Left kidney (tissue), 8 donors: ENCODE data around the gene BTNL3. TPM values are rescaled to one million over a fixed set of nuclear protein-coding genes. Genes with fewer than 3 reads are reported as not detected.
"Not testable (repeated sequence)": the region's sequence is repeated elsewhere in the genome, so short reads cannot be mapped to it uniquely, and the experiment has no call there.

Experiments
- DNase-seq: peaks from one replicate; pipeline ENCODE4 v3.0.0-alpha.2; 2013
- long read RNA-seq, 8 donors: transcript quantifications; one replicate each; lab custom pipeline, GENCODE V29; 2026
- polyA plus RNA-seq: library from polyadenylated mRNA; unstranded; fragments of 120-200 nt; gene quantifications from one replicate; pipeline ENCODE4 v1.2.1, GENCODE V29; 2013; ENCODE audit not compliant: insufficient read length

The BTNL3 gene, protein sequence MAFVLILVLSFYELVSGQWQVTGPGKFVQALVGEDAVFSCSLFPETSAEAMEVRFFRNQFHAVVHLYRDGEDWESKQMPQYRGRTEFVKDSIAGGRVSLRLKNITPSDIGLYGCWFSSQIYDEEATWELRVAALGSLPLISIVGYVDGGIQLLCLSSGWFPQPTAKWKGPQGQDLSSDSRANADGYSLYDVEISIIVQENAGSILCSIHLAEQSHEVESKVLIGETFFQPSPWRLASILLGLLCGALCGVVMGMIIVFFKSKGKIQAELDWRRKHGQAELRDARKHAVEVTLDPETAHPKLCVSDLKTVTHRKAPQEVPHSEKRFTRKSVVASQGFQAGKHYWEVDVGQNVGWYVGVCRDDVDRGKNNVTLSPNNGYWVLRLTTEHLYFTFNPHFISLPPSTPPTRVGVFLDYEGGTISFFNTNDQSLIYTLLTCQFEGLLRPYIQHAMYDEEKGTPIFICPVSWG
- not detected for polyA plus RNA-seq
- long read RNA-seq, donor 1, result 0 reads
- long read RNA-seq, donor 2, result 0 reads
- long read RNA-seq, donor 3, result 0 reads
- long read RNA-seq, donor 4, result 0 reads
- long read RNA-seq, donor 5, result 0 reads
- long read RNA-seq, donor 6, result 0 reads
- long read RNA-seq, donor 7, result 0 reads
- long read RNA-seq, donor 8, result 0 reads

- no peak for DNase-seq
These were observed at the start of gene BTNL3 for GRCh38 chr5:180988592-180988991. BTNL3 (plus strand) TSS chr5:180988846; CDS start chr5:180989029, 183 bp downstream.

DNA sequence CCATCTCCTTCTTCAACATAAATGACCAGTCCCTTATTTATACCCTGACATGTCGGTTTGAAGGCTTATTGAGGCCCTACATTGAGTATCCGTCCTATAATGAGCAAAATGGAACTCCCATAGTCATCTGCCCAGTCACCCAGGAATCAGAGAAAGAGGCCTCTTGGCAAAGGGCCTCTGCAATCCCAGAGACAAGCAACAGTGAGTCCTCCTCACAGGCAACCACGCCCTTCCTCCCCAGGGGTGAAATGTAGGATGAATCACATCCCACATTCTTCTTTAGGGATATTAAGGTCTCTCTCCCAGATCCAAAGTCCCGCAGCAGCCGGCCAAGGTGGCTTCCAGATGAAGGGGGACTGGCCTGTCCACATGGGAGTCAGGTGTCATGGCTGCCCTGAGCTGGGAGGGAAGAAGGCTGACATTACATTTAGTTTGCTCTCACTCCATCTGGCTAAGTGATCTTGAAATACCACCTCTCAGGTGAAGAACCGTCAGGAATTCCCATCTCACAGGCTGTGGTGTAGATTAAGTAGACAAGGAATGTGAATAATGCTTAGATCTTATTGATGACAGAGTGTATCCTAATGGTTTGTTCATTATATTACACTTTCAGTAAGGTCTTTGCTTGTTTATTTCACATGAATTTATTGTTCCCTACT is 38.2 kb upstream of the BTNL3 start:
- DNase-seq, result no peak

GRCh38 chr5:180959661-180960060 is 29.0 kb upstream of the BTNL3 start:
- no peak for DNase-seq

- DNase-seq, result no peak
These were observed 28.4 kb upstream of the BTNL3 start for GRCh38 chr5:180960209-180960608.

DNA sequence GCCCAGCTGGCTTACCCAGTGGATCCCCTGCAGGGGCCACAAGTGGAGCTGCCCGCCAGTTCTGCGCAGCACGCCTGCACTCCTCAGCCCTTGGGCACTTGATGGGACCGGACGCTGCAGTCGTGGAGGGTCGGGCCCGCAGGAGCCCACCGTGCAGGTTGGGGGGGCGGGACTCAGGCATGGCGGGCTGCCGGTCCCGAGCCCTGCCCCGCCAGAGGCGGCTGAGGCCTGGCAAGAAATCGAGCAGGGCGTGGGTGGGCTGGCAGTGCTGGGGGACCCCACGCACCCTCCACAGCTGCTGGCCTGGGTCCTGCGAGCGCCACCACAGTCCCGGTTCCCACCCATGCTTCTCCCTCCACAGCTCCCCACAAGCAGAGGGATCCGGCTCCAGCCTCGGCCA is 19.2 kb upstream of the BTNL3 start:
- no peak for DNase-seq

DNA sequence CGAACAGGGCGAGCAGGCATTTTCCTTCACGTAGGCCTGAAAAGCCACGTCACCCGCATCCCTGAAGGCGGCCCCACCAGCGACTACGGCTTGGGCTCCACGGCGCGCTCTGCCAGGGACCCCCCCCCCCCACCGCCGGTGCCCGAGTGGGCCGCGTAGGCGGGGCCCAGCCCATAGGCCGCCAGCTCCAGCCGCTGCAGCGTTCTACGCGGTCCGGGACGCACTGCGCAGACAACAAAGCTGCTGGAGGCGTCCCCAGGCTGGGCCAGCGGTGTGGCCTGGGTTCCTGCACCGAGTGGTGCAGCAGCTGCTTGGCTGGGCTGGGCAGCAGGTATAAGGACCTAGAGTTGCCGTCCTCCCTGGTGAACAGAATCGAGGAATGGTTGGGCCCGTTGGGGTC is 18.3 kb upstream of the BTNL3 start:
- DNase-seq, result no peak

- DNase-seq, result no peak
These were observed 17.8 kb upstream of the BTNL3 start for GRCh38 chr5:180970875-180971274.

DNA sequence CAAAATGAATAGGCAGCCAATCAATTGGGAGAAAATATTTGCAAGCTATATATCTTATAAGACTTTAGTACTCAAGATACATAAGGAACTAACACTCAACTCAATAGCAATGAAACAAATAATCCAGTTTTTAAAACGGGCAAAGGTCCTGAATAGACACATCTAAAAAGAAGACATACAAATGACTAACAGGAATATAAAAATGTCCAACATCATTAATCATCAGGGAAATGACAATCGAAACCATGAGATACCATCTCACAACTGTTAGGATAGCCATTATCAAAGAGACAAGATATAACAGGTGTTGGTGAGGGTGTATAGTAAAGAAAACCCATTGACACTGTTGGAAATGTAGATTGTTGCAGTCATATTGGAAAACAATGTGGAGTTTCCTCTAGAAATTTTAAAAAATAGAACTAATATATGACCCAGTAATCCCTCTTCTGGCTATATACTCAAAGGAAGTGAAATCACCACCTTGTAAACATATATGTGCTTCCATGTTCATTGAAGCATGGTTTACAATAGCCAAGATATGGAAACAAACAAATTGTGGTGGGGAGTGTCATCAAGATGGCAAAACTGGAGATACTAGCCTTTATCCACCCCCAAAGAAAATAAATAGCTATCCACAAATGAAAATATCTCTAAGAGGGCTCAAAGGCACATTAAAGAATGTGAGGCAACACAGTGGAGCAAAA is 13.9 kb upstream of the BTNL3 start:
- DNase-seq, result no peak

DNA sequence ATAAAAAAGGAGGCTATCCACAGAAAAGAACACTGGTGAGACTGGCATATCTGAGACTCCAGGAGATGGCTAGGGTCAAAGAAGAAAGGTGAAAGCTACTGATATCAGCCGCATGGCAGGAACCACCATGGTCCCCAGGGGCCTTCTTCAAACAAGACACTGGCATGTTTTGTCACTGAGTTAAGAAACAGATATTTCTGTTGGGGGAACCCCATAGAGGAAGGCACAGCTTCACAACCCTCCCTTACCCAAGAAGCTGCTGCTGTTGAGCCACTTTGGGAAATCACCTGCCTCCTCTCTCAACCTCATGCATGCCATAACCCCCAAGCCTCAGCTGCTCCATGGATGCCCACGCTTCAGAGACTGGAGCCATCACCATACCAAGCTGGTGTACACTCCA is 13.3 kb upstream of the BTNL3 start:
- DNase-seq, result no peak

DNA sequence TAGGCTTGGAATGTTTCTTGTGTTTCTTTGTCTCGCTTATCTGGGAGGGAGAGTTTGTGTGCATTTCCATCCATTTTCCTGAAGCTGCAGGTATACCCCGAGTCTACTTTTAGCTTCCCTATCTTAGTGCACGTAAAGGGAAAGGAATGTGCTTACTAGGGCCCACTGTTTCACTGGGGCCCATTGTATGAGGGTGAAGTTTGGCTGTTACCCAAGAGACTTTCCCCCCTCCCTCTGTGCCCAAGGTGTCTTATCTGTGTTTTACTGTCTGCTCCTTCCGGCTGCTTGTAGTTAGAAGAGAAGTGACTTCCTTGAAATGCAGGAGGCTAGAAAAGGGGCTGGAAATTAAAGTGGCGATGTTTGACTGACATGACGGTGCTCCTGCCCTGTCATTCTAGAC is 12.1 kb upstream of the BTNL3 start:
- DNase-seq, result no peak

- DNase-seq, result no peak
These were observed 10.8 kb upstream of the BTNL3 start for GRCh38 chr5:180977852-180978251.

DNA sequence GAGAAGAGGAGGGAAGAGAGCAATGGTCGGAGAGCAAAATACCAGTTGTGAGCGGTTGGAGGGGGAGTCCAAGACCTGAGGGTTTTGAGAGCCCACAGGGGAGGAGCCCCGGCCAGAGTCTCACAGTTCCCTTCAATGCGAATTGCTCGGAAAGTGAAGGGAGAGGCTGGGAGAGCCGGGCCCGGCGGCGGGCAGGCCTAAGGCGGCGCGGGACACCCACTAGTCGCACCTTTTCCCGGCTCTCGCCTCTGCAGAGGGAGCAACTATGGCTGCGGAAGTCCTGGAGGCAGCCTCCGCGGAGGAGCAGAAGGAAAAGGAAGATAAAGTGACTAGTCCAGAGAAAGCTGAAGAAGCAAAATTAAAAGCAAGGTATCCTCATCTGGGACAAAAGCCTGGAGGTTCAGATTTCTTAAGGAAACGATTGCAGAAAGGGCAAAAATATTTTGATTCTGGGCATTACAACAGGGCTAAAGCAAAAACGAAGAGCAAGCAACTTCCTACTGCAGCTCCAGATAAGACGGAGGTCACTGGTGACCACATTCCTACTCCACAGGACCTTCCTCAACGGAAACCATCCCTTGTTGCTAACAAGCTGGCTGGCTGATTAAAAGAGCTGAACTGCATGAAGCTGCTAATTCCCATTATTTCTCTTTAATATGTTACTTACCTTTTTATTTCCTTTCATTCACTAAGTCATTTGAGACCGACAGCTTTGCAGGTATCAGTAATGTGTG is 6.5 kb upstream of the BTNL3 start:
- DNase-seq, result no peak

DNA sequence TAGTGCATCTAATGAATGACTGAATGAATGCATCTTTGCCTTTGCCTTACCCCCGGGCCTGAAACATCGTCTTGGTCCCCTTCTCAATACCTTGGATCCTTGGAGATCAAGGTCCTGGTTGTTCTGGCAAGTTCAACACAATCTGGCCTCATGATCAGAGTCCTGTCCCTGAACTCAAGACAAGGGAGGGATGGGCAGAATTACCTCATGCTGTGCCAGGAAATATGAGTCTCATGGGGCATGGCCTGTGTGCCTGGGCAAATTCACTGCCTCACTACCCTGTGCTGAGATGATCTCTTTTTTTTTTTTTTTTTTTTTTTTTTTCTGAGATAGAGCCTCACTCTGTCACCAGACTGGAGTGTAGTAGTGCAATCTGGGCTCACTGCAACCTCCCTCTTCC is 630 bp upstream of the BTNL3 start:
- no peak for DNase-seq

DNA sequence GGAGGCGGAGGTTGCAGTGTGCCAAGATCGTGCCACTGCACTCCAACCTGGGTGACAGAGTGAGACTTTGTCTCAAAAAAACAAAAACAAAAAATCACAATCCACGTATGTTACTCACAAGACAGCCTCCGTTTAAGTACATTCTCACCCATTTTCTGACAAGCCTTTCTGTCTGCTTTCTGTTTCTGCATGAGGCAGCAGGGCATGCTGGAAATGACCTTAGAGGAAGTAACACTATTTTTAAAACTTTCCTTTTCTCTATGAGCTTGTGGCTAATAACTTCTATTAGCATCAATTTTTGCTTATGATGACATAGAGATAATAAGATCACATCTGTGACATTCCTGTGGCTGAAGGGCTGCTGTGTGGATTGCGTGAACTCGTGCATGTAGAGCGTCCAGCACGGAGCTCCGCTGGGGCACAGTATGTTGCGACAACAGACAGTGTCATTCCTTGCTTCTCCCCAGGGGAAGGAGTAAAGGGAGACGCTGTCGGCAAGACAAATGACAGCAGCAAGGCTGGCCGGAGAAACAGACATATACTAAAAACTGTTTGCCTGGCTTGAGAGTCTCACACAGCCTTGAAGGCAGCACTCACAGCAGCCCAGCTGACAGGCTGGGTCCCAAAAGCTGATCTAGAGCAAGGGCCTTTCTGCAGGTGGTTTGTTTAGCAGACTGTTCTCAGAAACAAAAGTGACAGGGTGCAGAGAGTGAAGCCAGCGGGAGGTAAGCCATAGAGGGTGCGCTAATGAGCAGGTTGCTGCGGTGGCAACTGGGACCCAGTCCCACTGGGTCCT is 1.6 kb downstream of the BTNL3 start:
- DNase-seq, result no peak

- no peak for DNase-seq
These were observed 2.2 kb downstream of the BTNL3 start for GRCh38 chr5:180990882-180991242.

GRCh38 chr5:181001947-181002346 is 13.3 kb downstream of the BTNL3 start:
- no peak for DNase-seq

DNA sequence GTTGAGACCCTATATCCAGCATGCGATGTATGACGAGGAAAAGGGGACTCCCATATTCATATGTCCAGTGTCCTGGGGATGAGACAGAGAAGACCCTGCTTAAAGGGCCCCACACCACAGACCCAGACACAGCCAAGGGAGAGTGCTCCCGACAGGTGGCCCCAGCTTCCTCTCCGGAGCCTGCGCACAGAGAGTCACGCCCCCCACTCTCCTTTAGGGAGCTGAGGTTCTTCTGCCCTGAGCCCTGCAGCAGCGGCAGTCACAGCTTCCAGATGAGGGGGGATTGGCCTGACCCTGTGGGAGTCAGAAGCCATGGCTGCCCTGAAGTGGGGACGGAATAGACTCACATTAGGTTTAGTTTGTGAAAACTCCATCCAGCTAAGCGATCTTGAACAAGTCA is 17.1 kb downstream of the BTNL3 start:
- DNase-seq, result no peak

- DNase-seq, result no peak
These were observed 19.5 kb downstream of the BTNL3 start for GRCh38 chr5:181008136-181008535.

DNA sequence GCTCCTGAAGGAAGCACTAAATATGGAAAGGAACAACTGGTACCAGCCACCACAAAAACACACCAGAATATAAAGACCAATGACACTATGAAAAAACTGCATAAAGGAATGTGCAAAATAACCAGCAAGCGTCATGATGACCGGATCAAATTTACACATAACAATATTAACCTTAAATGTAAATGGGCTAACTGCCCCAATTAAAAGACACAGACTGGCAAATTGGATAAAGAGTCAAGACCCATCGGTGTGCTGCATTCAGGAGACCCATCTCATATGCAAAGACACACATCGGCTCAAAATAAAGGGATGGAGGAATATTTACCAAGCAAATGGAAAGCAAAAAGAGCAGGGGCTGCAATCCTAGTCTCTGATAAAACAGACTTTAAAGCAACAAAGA is 21.4 kb downstream of the BTNL3 start:
- not testable (repeated sequence) for DNase-seq

GRCh38 chr5:181014654-181015053 is 26.0 kb downstream of the BTNL3 start:
- not testable (repeated sequence) for DNase-seq

DNA sequence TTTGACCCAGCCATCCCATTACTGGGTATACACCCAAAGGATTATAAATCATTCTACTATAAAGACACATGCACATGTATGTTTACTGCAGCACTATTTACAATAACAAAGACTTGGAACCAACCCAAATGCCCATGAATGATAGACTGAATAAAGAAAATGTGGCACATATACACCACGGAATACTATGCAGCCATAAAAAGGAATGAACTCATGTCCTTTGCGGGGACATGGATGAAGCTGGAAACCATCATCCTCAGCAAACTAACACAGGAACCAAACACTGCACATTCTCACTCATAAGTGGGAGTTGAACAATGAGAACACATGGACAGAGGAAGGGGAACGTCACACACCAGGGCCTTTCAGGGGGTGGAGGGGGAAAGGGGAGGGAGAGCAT is 28.8 kb downstream of the BTNL3 start:
- not testable (repeated sequence) for DNase-seq
